ENCODE measurements around the gene LAD1. TPM values are rescaled to one million over a fixed set of nuclear protein-coding genes. Genes with fewer than 3 reads are reported as not detected.

LAD1 gene
- total and polyA plus RNA-seq, 2 of the 4 experiments (the other 2 are of a cell fraction) = under 0.01 to 0.07 TPM

- Histone ChIP-seq H2BK15ac (ENCODE audit: low read depth, low read length) (no peak overlapping the region), H3K79me1 (ENCODE audit: low read depth in 1 of 2, low read length in 2 of 2) (no peaks in the 10 kb centered on the region), H2AFZ (replicated peaks; ENCODE audit: low read length, poor library complexity) (no peak overlapping the region), H3K4ac (ENCODE audit: low read depth, low read length) (no peak overlapping the region), H3K4me1 (ENCODE audit: control insufficient read depth, insufficient read depth, low read length) (no peaks in the 10 kb centered on the region), H3K9me3 (ENCODE audit: control insufficient read depth, insufficient read depth, low read length) (no peaks in the 10 kb centered on the region), H4K20me1 (ENCODE audit: insufficient read depth, low read length) (no peaks in the 10 kb centered on the region), H2BK20ac (ENCODE audit: low read depth, low read length) (no peak overlapping the region), H4K5ac (ENCODE audit: low read depth, low read length) (no peak overlapping the region), H2BK5ac (ENCODE audit: low read depth, low read length, poor library complexity, severe bottlenecking) (no peak overlapping the region), H3K23ac (ENCODE audit: low read depth, low read length) (no peak overlapping the region), H4K91ac (ENCODE audit: insufficient read depth, low read depth, low read length) (no peak overlapping the region), H3K4me2 (ENCODE audit: low read depth, low read length) (no peak overlapping the region), H3K9me1 (ENCODE audit: insufficient read depth, low read length) (no peaks in the 10 kb centered on the region), H4K8ac (ENCODE audit: low read depth in 2 of 2, low read length in 2 of 2) (no peak overlapping the region), H3K56ac (ENCODE audit: extremely low read depth, insufficient read depth, low read length) (no peak overlapping the region), H3K14ac (replicated peaks; ENCODE audit: low read depth, low read length) (no peak overlapping the region), H3K36me3 (ENCODE audit: control insufficient read depth, insufficient read depth, low read length) (no peaks in the 10 kb centered on the region), H3K4me3 (ENCODE audit: insufficient read depth, low read depth, low read length) (no peak overlapping the region), H2AK9ac (replicated peaks; ENCODE audit: low read depth, low read length, poor library complexity) (no peak overlapping the region), H2AK5ac (ENCODE audit: low read depth, low read length) (no peak overlapping the region), H3K27me3 (ENCODE audit: control insufficient read depth, insufficient read depth, low read length) (peaks cover 65% of the 10 kb centered on the region), H2BK120ac (ENCODE audit: low read depth, low read length) (no peak overlapping the region), H3K9ac (ENCODE audit: low read depth, low read length) (no peak overlapping the region), H3K27ac (ENCODE audit: insufficient read depth, low read length) (no peak overlapping the region), H3K18ac (ENCODE audit: low read depth, low read length) (no peak overlapping the region)
- ATAC-seq (ENCODE audit: low read depth) (no peak), DNase-seq (no peak)
- TF ChIP-seq CEBPB (IDR thresholded peaks at IDR 0.05; ENCODE audit: low read depth, low read length) = no peak
- intact Hi-C loops (cut with micrococcal nuclease) = no loop called here
- POLR2A ChIA-PET (ENCODE audit: unreplicated experiment) = no interaction called here
- CTCF ChIA-PET = no interaction called here
- WGBS, 2 experiments (ENCODE audit: extremely low coverage in 2 of 2, insufficient read length in 1 of 2) = 33% methylated on average over 1 of the region's 1 CpG; no CpG with 5 or more reads in 1 of the 2 experiments
- in situ Hi-C loops (cut with MboI; ENCODE audit: low sequenced_read_pairs) = no loop called here
- BruUV-seq (replicated peaks) = no TSS peak
- dilution Hi-C loops (cut with HindIII; ENCODE audit: low sequenced_read_pairs, unreplicated experiment) = no loop called here
Observed at GRCh38 chr1:201403359-201403758, 4.2 kb upstream of the LAD1 start.
